Caco-2 (cell line): ENCODE measurements around the gene FOXB1. TPM values are rescaled to one million over a fixed set of nuclear protein-coding genes. Genes with fewer than 3 reads are reported as not detected.

Experiments
- BruUV-seq: library from RNA; stranded (reverse); fragments of 400-500 nt; replicated peaks from 2 replicates; lab custom pipeline; 2021; lab: Mats Ljungman, UMichigan
- CTCF ChIA-PET: fragments of 300-600 bp; sonication (Branson Sonifier 250); formaldehyde crosslinking; loops from one replicate; lab custom pipeline; 2022; ENCODE audit warnings: antibody characterized with exemption; lab: Charles Lee
- POLR2A ChIA-PET: fragments of 300-600 bp; sonication (Branson Sonifier 250); formaldehyde crosslinking; loops from one replicate; lab custom pipeline; 2022; ENCODE audit warnings: antibody characterized with exemption; lab: Charles Lee
- DNase-seq, 2 experiments: peaks; one replicate each; pipeline versions ENCODE4 v3.0.0 to v3.0.0-alpha.2; 2020 to 2022
- H3K27me3 ChIP-seq: replicated peaks from 2 replicates; pipeline ENCODE4 v1.6.0; 2011; ENCODE audit warnings: low read length; ENCODE audit not compliant: control insufficient read depth, insufficient read depth
- H3K36me3 ChIP-seq: 2 replicates; pipeline ENCODE4 v1.5.1; 2011; ENCODE audit warnings: low read length; ENCODE audit not compliant: control insufficient read depth, insufficient read depth
- H3K4me1 ChIP-seq: fragments of 250-450 bp; sonication (Bioruptor Pico); 2 replicates; pipeline ENCODE4 v1.5.1; 2020; ENCODE audit warnings: mild to moderate bottlenecking
- H3K4me3 ChIP-seq: 2 replicates; pipeline ENCODE4 v1.5.1; 2011; ENCODE audit warnings: low read depth, mild to moderate bottlenecking, control low read depth, low read length
- H3K9me3 ChIP-seq: fragments of 250-450 bp; sonication (Bioruptor Pico); 2 replicates; pipeline ENCODE4 v1.5.1; 2020; ENCODE audit warnings: mild to moderate bottlenecking, moderate library complexity
- H3K27ac Mint-ChIP-seq: one replicate; pipeline ENCODE4 v1.8.0; 2022; ENCODE audit warnings: mixed read lengths; ENCODE audit not compliant: unreplicated experiment
- H3K27me3 Mint-ChIP-seq: one replicate; pipeline ENCODE4 v1.8.0; 2022; ENCODE audit warnings: mixed read lengths; ENCODE audit not compliant: insufficient read depth, unreplicated experiment
- H3K36me3 Mint-ChIP-seq: one replicate; pipeline ENCODE4 v1.8.0; 2022; ENCODE audit warnings: mild to moderate bottlenecking, mixed read lengths; ENCODE audit not compliant: insufficient read depth, unreplicated experiment
- H3K4me1 Mint-ChIP-seq: one replicate; pipeline ENCODE4 v1.8.0; 2022; ENCODE audit warnings: low read depth, mixed read lengths; ENCODE audit not compliant: unreplicated experiment
- H3K4me3 Mint-ChIP-seq: one replicate; pipeline ENCODE4 v1.8.0; 2022; ENCODE audit warnings: mild to moderate bottlenecking, moderate library complexity, mixed read lengths; ENCODE audit not compliant: unreplicated experiment
- H3K9me3 Mint-ChIP-seq: one replicate; pipeline ENCODE4 v1.8.0; 2022; ENCODE audit warnings: mixed read lengths; ENCODE audit not compliant: unreplicated experiment
- intact Hi-C: fragments of 100-400 bp; cut with micrococcal nuclease; formaldehyde crosslinking; loops from one replicate; pipeline ENCODE4 v1.10.0; 2022; ENCODE audit not compliant: unreplicated experiment
- total RNA-seq: library from RNA; stranded (reverse); gene quantifications from 2 replicates; pipeline ENCODE4 v1.2.3, GENCODE V29; 2022
- TF ChIP-seq, protein P1 (sequence below), 2 experiments: fragments of 200-600 bp in 1 of 2; IDR thresholded peaks; 1 replicate in 1 of 2; 2 replicates in 1 of 2; pipeline versions ENCODE4 v1.5.1 to v1.8.0; 2011 to 2022; ENCODE audit warnings: antibody characterized with exemption in 1 of 2, control low read depth in 1 of 2, inconsistent platforms in 1 of 2, low read depth in 1 of 2, low read length in 1 of 2, mild to moderate bottlenecking in 1 of 2, moderate library complexity in 1 of 2; ENCODE audit not compliant: insufficient read depth in 1 of 2, severe bottlenecking in 1 of 2, unreplicated experiment in 1 of 2

Gene FOXB1
- total RNA-seq, 1 experiment from 2014 or later, result not detected

DNA sequence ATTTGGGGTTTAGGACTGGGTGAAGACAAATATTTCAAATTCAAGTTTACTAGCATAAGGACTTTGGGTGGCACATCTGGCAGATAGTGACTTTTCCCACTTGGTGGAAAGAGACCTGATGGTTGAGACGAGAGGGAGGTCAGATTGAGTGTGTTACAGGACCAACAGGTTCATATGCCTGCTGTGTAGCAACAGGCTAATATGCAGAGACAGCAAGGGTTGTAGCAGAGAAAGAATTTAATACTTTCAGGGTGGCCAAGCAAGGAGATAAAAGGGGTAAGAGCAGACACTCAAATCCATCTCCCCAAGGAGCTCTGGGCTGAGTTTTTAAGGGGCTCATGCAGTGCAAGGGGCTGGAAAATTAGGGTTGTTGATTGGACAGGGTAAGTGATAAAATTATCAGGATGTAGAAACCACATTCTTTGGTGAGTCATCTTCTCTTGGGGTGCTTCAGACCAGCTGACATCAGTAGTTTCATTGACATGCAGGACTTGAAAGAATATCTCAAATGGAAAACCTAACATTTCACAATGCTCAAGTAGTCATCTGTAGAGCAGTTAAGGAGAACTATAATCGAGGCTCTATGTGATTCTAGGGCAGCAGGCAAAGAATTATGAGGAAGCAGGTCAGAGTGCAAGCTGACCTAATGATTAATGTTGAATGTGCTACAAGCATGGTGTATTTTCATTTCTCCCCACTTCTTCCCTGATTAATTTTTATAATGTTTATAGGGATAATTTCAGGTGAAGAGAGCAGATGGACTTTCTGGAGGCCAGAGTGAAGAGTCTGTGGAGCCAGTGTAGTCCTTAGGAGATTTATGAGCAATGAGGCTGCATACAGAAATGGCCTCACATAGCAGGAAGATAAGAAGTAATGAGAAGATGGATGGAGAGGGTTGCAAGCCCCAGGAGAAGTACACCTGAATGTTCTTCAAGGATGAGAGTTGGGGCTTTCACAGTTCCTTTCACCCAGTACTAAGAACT, 13.7 kb downstream of the FOXB1 start:
- Histone ChIP-seq H3K4me3 (no peak overlapping the region), H3K27me3 (no peaks in the 10 kb centered on the region; the same call in 1 of the 2 replicates), H3K36me3 (no peaks in the 10 kb centered on the region), H3K9me3 (no peaks in the 10 kb centered on the region), H3K4me1 (no peaks in the 10 kb centered on the region)
- Mint-ChIP-seq H3K4me3 (no peak overlapping the region), H3K27me3 (peaks cover 4% of the 10 kb centered on the region), H3K9me3 (peaks cover 17% of the 10 kb centered on the region), H3K27ac (no peak overlapping the region), H3K4me1 (no peaks in the 10 kb centered on the region), H3K36me3 (no peaks in the 10 kb centered on the region)
- DNase-seq, result no peak
- ChIA-PET POLR2A (no interaction called here), CTCF (no interaction called here)
- BruUV-seq, result no TSS peak
- intact Hi-C loops, result no loop called here
- TF ChIP-seq, protein P1, sequence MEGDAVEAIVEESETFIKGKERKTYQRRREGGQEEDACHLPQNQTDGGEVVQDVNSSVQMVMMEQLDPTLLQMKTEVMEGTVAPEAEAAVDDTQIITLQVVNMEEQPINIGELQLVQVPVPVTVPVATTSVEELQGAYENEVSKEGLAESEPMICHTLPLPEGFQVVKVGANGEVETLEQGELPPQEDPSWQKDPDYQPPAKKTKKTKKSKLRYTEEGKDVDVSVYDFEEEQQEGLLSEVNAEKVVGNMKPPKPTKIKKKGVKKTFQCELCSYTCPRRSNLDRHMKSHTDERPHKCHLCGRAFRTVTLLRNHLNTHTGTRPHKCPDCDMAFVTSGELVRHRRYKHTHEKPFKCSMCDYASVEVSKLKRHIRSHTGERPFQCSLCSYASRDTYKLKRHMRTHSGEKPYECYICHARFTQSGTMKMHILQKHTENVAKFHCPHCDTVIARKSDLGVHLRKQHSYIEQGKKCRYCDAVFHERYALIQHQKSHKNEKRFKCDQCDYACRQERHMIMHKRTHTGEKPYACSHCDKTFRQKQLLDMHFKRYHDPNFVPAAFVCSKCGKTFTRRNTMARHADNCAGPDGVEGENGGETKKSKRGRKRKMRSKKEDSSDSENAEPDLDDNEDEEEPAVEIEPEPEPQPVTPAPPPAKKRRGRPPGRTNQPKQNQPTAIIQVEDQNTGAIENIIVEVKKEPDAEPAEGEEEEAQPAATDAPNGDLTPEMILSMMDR (IDR thresholded peaks at IDR 0.05; ENCODE audit: insufficient read depth in 1 of 2, low read depth in 1 of 2, low read length in 1 of 2, severe bottlenecking in 1 of 2, unreplicated experiment in 1 of 2), result no peak

DNA sequence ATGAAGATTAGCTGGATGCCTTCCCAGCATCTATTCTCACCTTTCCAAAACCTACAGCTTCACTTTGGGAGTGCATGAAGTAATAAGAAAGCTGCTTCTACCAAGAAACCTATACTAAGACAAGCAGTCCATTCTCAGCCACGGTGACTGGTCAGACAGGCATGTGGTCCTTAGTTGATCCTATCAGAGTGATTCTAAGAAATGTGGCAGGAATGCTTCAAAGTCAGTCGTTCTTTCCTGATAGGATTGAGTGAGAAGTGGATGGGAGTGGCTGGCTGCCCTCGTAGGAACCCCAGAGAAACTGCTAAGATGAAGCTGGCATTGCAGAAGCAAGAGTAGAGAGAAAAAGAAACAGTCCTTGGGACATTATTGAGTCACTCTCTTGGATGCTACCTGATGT, 16.6 kb downstream of the FOXB1 start:
- POLR2A ChIA-PET, result no interaction called here
- TF ChIP-seq, protein P1 (IDR thresholded peaks at IDR 0.05; ENCODE audit: insufficient read depth in 1 of 2, low read depth in 1 of 2, low read length in 1 of 2, severe bottlenecking in 1 of 2, unreplicated experiment in 1 of 2), result no peak

DNA sequence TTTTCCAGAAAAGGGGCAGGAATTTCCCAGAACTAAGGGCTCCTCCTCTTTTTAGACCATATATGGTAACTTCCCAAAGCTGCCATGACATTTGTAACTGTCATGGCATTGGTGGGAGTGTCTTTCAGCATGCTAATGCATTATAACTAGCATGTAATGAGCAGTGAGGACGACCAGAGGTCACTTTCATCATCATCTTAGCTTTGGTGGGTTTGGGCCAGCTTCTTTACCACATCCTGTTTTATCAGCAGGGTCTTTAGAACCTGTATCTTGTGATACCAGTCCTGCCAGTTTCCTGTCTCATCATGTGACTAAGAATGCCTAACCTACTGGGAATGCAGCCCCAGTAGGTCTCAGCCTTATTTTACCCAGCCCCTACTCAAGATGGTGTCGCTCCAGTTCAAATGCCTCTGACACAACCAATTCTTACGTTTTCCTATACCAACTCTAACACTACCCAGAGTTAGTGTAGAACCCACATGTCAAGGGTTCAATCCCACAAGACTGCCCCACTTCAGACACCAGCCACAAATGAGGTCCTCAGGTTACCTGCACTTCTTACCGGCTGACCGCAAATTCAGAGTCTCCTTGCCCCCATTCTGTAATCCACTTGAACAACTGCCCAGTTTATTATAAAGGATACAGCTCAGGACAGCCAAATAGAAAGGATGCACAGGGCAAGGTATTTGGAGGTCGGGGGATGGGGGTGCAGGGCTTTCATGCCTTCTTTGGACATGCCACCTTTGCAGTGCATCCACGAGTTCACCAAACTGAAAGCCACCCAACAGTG, 17.7 kb downstream of the FOXB1 start:
- no TSS peak for BruUV-seq
- Mint-ChIP-seq H3K27ac (no peak overlapping the region), H3K9me3 (peaks cover 17% of the 10 kb centered on the region), H3K4me3 (no peak overlapping the region), H3K4me1 (no peaks in the 10 kb centered on the region), H3K36me3 (no peaks in the 10 kb centered on the region), H3K27me3 (peaks cover 4% of the 10 kb centered on the region)
- no peaks in the 10 kb centered on the region for H3K9me3 ChIP-seq
- no peaks in the 10 kb centered on the region for H3K4me1 ChIP-seq
- no peaks in the 10 kb centered on the region for H3K36me3 ChIP-seq
- H3K27me3 ChIP-seq, result no peaks in the 10 kb centered on the region; the same call in 1 of the 2 replicates
- no peak for DNase-seq
- TF ChIP-seq, protein P1 (IDR thresholded peaks at IDR 0.05; ENCODE audit: insufficient read depth in 1 of 2, low read depth in 1 of 2, low read length in 1 of 2, severe bottlenecking in 1 of 2, unreplicated experiment in 1 of 2), result no peak
- ChIA-PET POLR2A (no interaction called here), CTCF (no interaction called here)
- no peak overlapping the region for H3K4me3 ChIP-seq
- intact Hi-C loops, result no loop called here

More for the DNA sequence above, 16.6 kb downstream of the FOXB1 start:
- BruUV-seq, result no TSS peak
- Mint-ChIP-seq H3K9me3 (peaks cover 17% of the 10 kb centered on the region), H3K36me3 (no peaks in the 10 kb centered on the region), H3K27me3 (peaks cover 4% of the 10 kb centered on the region), H3K4me1 (no peaks in the 10 kb centered on the region), H3K27ac (no peak overlapping the region), H3K4me3 (no peak overlapping the region)
- Histone ChIP-seq H3K27me3 (no peaks in the 10 kb centered on the region; the same call in 1 of the 2 replicates), H3K36me3 (no peaks in the 10 kb centered on the region), H3K4me1 (no peaks in the 10 kb centered on the region), H3K9me3 (no peaks in the 10 kb centered on the region), H3K4me3 (no peak overlapping the region)
- no peak for DNase-seq
- CTCF ChIA-PET, result no interaction called here
- intact Hi-C loops, result no loop called here
